K562 (cell line): ENCODE data around the gene S100P. TPM values are rescaled to one million over a fixed set of nuclear protein-coding genes. Genes with fewer than 3 reads are reported as not detected.

Experiments used
- ASH1L ChIP-seq: fragments of 450-650 bp; IDR thresholded peaks from 2 replicates; pipeline ENCODE4 v1.6.1; 2018; ENCODE audit warnings: borderline replicate concordance, mild to moderate bottlenecking, low read depth; ENCODE audit not compliant: partially characterized antibody
- CEBPG ChIP-seq, 3 experiments: fragments of 200-800 bp in 1 of 3; sonication (Bioruptor generic) in 1 of 3; sonication (generic) in 1 of 3; formaldehyde crosslinking in 1 of 3; IDR thresholded peaks in 2 of 3; conservative IDR thresholded peaks in 1 of 3; 2 replicates each; pipeline versions ENCODE4 v1.6.1 to v1.8.0; 2016 to 2022; ENCODE audit warnings: missing compliant biosample characterization in 2 of 3, missing genetic modification characterization in 2 of 3, mild to moderate bottlenecking in 1 of 3, missing genetic modification reagents in 1 of 3
- CREB1 ChIP-seq, 2 experiments: sonication (generic) in 1 of 2; formaldehyde crosslinking in 1 of 2; IDR thresholded peaks; 2 replicates each; pipeline versions ENCODE4 v1.6.1 to v1.8.0; 2012 to 2022; ENCODE audit warnings: inconsistent platforms in 1 of 2, mild to moderate bottlenecking in 1 of 2, missing genetic modification reagents in 1 of 2, moderate library complexity in 1 of 2
- CSDE1 ChIP-seq, 2 experiments: fragments of 450-650 bp; IDR thresholded peaks; 2 replicates each; pipeline ENCODE4 v1.6.1; 2016; ENCODE audit warnings: mild to moderate bottlenecking in 1 of 2
- DACH1 ChIP-seq: fragments of 450-650 bp; IDR thresholded peaks from 2 replicates; pipeline ENCODE4 v1.6.1; 2018; ENCODE audit not compliant: partially characterized antibody
- ERF ChIP-seq: fragments of 450-650 bp; formaldehyde crosslinking; IDR thresholded peaks from 2 replicates; pipeline ENCODE4 v1.4.0; 2020; ENCODE audit warnings: mild to moderate bottlenecking, mixed read lengths
- HIVEP1 ChIP-seq: fragments of 250-450 bp; sonication (Bioruptor Pico); IDR thresholded peaks from 2 replicates; pipeline ENCODE4 v1.4.0; 2020; ENCODE audit warnings: mild to moderate bottlenecking
- KLF10 ChIP-seq: fragments of 250-450 bp; sonication (Bioruptor Pico); IDR thresholded peaks from 2 replicates; pipeline ENCODE4 v1.6.1; 2021; ENCODE audit warnings: matching md5 sums
- LCOR ChIP-seq: sonication (generic); formaldehyde crosslinking; IDR thresholded peaks from 2 replicates; pipeline ENCODE4 v1.8.0; 2022; ENCODE audit warnings: mild to moderate bottlenecking, missing genetic modification reagents
- NFE2L1 ChIP-seq: fragments of 450-650 bp; IDR thresholded peaks from 2 replicates; pipeline ENCODE4 v1.6.1; 2016; ENCODE audit warnings: missing genetic modification characterization, low read depth, mild to moderate bottlenecking, missing compliant biosample characterization, moderate library complexity, borderline replicate concordance
- PHF8 ChIP-seq: fragments of 200-600 bp; sonication (generic); IDR thresholded peaks from 2 replicates; pipeline ENCODE4 v1.6.1; 2012; ENCODE audit warnings: mixed run types, mild to moderate bottlenecking, inconsistent platforms, low read length, moderate library complexity, borderline replicate concordance
- PYGO2 ChIP-seq: fragments of 450-650 bp; IDR thresholded peaks from 2 replicates; pipeline ENCODE4 v1.6.1; 2016; ENCODE audit warnings: mild to moderate bottlenecking, missing genetic modification characterization, moderate library complexity, missing compliant biosample characterization
- SETDB1 ChIP-seq: IDR thresholded peaks from one replicate; pipeline ENCODE4 v1.6.1; 2012; ENCODE audit warnings: low read length, control low read depth, inconsistent platforms
- SMC3 ChIP-seq: conservative IDR thresholded peaks from 2 replicates; pipeline ENCODE4 v1.6.1; 2011; ENCODE audit warnings: low read depth, low read length, improper control_type of control experiment; ENCODE audit not compliant: insufficient read depth
- polyA plus RNA-seq, 8 experiments: library from polyadenylated mRNA; depleted of rRNA in 4 of 8; stranded (reverse) in 5 of 8; unstranded in 3 of 8; fragments of >200 nt; fragmentation: Nextera tagmentation in 2 of 8; fragmentation: Illumina TruSeq in 1 of 8; extraction: Ambion mirVana in 2 of 8; extraction: Trizol in 1 of 8; gene quantifications; 2 replicates each; pipeline versions ENCODE4 v1.2.1 to v1.2.3, GENCODE V29; 2011 to 2014; ENCODE audit warnings: inconsistent platforms in 1 of 8, missing spikeins in 1 of 8
- total RNA-seq, 7 experiments: library from RNA; depleted of rRNA in 6 of 7; stranded (reverse); fragments of >200 nt in 6 of 7; fragmentation: Illumina TruSeq in 2 of 7; extraction: Trizol in 2 of 7; gene quantifications; 2 replicates each; pipeline versions ENCODE4 v1.2.1 to v1.2.3, GENCODE V29; 2011 to 2021; ENCODE audit warnings: low replicate concordance in 1 of 7
- TF ChIP-seq, protein P1 (sequence below), 2 experiments: fragments of 450-650 bp; IDR thresholded peaks; 2 replicates each; pipeline ENCODE4 v1.6.1; 2018; ENCODE audit warnings: mild to moderate bottlenecking in 2 of 2, low read depth in 1 of 2; ENCODE audit not compliant: partially characterized antibody in 2 of 2
- TF ChIP-seq, protein P2 (sequence below): fragments of 250-450 bp; sonication (Bioruptor Pico); IDR thresholded peaks from 2 replicates; pipeline ENCODE4 v1.4.0; 2020; ENCODE audit warnings: borderline replicate concordance
- TF ChIP-seq, protein P3 (sequence below): fragments of 450-650 bp; IDR thresholded peaks from 2 replicates; pipeline ENCODE4 v1.7.0; 2016; ENCODE audit warnings: borderline replicate concordance
- TF ChIP-seq, protein P4 (sequence below): fragments of 250-450 bp; sonication (Bioruptor Pico); IDR thresholded peaks from 2 replicates; pipeline ENCODE4 v1.8.0; 2021; ENCODE audit warnings: moderate library complexity, mild to moderate bottlenecking, inconsistent platforms
- TF ChIP-seq, protein P5 (sequence below): sonication (generic); formaldehyde crosslinking; IDR thresholded peaks from 2 replicates; pipeline ENCODE4 v1.8.1; 2023; ENCODE audit warnings: mild to moderate bottlenecking, missing genetic modification reagents

The S100P gene
- total and polyA plus RNA-seq, 9 of the 15 experiments (the other 6 are each of a cell fraction or from before 2014, with no cell fraction given): 4.1 to 23.8 (median 7.5) TPM

DNA sequence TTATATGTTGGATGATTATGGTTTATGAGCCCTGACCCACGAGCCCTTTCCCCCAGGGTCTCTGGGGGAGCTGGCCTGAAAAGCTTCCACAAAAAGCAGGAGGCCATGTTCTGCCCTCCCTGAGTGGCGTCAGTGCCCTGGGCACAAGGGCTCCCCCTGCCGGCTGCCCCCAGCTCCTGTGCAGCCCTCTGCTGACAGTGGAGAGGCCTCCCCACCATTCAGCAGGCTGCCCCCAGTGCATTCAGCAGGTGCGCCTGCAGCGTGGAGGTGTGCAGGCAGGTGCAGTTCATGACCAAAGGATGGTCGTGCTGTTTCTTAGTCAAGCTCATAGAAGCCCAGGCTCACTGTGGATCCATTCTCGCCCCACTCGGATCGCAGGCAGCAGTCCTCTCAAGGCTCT lies 12.5 kb upstream of the S100P start (continued):
- TF ChIP-seq, protein P1, sequence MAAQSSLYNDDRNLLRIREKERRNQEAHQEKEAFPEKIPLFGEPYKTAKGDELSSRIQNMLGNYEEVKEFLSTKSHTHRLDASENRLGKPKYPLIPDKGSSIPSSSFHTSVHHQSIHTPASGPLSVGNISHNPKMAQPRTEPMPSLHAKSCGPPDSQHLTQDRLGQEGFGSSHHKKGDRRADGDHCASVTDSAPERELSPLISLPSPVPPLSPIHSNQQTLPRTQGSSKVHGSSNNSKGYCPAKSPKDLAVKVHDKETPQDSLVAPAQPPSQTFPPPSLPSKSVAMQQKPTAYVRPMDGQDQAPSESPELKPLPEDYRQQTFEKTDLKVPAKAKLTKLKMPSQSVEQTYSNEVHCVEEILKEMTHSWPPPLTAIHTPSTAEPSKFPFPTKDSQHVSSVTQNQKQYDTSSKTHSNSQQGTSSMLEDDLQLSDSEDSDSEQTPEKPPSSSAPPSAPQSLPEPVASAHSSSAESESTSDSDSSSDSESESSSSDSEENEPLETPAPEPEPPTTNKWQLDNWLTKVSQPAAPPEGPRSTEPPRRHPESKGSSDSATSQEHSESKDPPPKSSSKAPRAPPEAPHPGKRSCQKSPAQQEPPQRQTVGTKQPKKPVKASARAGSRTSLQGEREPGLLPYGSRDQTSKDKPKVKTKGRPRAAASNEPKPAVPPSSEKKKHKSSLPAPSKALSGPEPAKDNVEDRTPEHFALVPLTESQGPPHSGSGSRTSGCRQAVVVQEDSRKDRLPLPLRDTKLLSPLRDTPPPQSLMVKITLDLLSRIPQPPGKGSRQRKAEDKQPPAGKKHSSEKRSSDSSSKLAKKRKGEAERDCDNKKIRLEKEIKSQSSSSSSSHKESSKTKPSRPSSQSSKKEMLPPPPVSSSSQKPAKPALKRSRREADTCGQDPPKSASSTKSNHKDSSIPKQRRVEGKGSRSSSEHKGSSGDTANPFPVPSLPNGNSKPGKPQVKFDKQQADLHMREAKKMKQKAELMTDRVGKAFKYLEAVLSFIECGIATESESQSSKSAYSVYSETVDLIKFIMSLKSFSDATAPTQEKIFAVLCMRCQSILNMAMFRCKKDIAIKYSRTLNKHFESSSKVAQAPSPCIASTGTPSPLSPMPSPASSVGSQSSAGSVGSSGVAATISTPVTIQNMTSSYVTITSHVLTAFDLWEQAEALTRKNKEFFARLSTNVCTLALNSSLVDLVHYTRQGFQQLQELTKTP (IDR thresholded peaks at IDR 0.05; ENCODE audit: low read depth in 1 of 2, partially characterized antibody in 2 of 2): no peak
- 0 out of 2 replicates have a peak, but pooled peaks have one; percentile 36 for TF ChIP-seq LCOR (CRISPR knock-in tag)
- no peak for TF ChIP-seq DACH1
- TF ChIP-seq, protein P2, sequence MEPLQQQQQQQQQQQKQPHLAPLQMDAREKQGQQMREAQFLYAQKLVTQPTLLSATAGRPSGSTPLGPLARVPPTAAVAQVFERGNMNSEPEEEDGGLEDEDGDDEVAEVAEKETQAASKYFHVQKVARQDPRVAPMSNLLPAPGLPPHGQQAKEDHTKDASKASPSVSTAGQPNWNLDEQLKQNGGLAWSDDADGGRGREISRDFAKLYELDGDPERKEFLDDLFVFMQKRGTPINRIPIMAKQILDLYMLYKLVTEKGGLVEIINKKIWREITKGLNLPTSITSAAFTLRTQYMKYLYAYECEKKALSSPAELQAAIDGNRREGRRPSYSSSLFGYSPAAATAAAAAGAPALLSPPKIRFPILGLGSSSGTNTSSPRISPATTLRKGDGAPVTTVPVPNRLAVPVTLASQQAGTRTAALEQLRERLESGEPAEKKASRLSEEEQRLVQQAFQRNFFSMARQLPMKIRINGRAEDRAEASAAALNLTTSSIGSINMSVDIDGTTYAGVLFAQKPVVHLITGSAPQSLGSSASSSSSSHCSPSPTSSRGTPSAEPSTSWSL (CRISPR knock-in tag): 0 out of 2 replicates have a peak, but pooled peaks have one; percentile 54
- TF ChIP-seq CEBPG (CRISPR knock-in tag; IDR thresholded peaks at IDR 0.05): no peak
- no peak for TF ChIP-seq CEBPG (tag; conservative IDR thresholded peaks at IDR 0.05 in 1 of 2, IDR thresholded peaks at IDR 0.05 in 1 of 2)
- no peak for TF ChIP-seq KLF10
- TF ChIP-seq NFE2L1 (tag): no peak
- TF ChIP-seq, protein P3, sequence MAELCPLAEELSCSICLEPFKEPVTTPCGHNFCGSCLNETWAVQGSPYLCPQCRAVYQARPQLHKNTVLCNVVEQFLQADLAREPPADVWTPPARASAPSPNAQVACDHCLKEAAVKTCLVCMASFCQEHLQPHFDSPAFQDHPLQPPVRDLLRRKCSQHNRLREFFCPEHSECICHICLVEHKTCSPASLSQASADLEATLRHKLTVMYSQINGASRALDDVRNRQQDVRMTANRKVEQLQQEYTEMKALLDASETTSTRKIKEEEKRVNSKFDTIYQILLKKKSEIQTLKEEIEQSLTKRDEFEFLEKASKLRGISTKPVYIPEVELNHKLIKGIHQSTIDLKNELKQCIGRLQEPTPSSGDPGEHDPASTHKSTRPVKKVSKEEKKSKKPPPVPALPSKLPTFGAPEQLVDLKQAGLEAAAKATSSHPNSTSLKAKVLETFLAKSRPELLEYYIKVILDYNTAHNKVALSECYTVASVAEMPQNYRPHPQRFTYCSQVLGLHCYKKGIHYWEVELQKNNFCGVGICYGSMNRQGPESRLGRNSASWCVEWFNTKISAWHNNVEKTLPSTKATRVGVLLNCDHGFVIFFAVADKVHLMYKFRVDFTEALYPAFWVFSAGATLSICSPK: no peak
- TF ChIP-seq ERF (CRISPR knock-in tag): no peak
- no peak for TF ChIP-seq SETDB1
- no peak for TF ChIP-seq HIVEP1 (CRISPR knock-in tag)
- TF ChIP-seq PHF8: no peak
- no peak for TF ChIP-seq CSDE1 (IDR thresholded peaks at IDR 0.05)
- TF ChIP-seq, protein P4, sequence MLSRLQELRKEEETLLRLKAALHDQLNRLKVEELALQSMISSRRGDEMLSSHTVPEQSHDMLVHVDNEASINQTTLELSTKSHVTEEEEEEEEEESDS: no peak
- TF ChIP-seq PYGO2 (tag): no peak
- peak; percentile 30; the same call in 1 of the 2 replicates for TF ChIP-seq SMC3
- TF ChIP-seq CREB1 (IDR thresholded peaks at IDR 0.05): no peak
- TF ChIP-seq CREB1 (CRISPR knock-in tag; IDR thresholded peaks at IDR 0.05): no peak
- TF ChIP-seq, protein P5, sequence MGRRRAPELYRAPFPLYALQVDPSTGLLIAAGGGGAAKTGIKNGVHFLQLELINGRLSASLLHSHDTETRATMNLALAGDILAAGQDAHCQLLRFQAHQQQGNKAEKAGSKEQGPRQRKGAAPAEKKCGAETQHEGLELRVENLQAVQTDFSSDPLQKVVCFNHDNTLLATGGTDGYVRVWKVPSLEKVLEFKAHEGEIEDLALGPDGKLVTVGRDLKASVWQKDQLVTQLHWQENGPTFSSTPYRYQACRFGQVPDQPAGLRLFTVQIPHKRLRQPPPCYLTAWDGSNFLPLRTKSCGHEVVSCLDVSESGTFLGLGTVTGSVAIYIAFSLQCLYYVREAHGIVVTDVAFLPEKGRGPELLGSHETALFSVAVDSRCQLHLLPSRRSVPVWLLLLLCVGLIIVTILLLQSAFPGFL (CRISPR knock-in tag): no peak
- TF ChIP-seq ASH1L: no peak
